OCI-LY7 (cell line): ENCODE results near the gene ARHGAP24. TPM values are rescaled to one million over a fixed set of nuclear protein-coding genes. Genes with fewer than 3 reads are reported as not detected.

Experiments used
- BruUV-seq: library from RNA; stranded (reverse); fragments of 400-500 nt; replicated peaks from 2 replicates; lab custom pipeline; 2021; lab: Mats Ljungman, UMichigan
- CTCF ChIA-PET: fragments of 300-600 bp; sonication (Branson Sonifier 250); formaldehyde crosslinking; loops from one replicate; lab custom pipeline; 2022; ENCODE audit warnings: antibody characterized with exemption; ENCODE audit not compliant: unreplicated experiment; lab: Charles Lee
- POLR2A ChIA-PET: fragments of 300-600 bp; sonication (Branson Sonifier 250); formaldehyde crosslinking; loops from one replicate; lab custom pipeline; 2022; ENCODE audit warnings: antibody characterized with exemption; lab: Charles Lee
- DNase-seq: peaks from one replicate; pipeline ENCODE4 v3.0.0-alpha.2; 2015; ENCODE audit warnings: low spot score
- H2AFZ ChIP-seq: fragments of 200-600 bp; sonication (generic), shearing (Covaris generic); 2 replicates; pipeline ENCODE4 v1.6.1; 2014; ENCODE audit warnings: mild to moderate bottlenecking, antibody characterized with exemption, low read length, moderate library complexity
- H3K27ac ChIP-seq: fragments of 200-600 bp; sonication (generic); 2 replicates; pipeline ENCODE4 v1.5.1; 2014; ENCODE audit warnings: mixed run types, low read depth, mild to moderate bottlenecking, moderate library complexity, low read length, inconsistent platforms; ENCODE audit not compliant: poor library complexity, severe bottlenecking
- H3K36me3 ChIP-seq: fragments of 200-600 bp; sonication (generic); 2 replicates; pipeline ENCODE4 v1.6.1; 2014; ENCODE audit warnings: mild to moderate bottlenecking, antibody characterized with exemption, low read length, moderate library complexity, mixed read lengths; ENCODE audit not compliant: insufficient read depth
- H3K4me1 ChIP-seq: fragments of 200-600 bp; sonication (generic); 2 replicates; pipeline ENCODE4 v1.5.1; 2014; ENCODE audit warnings: mild to moderate bottlenecking, low read length; ENCODE audit not compliant: insufficient read depth, poor library complexity, severe bottlenecking
- H3K4me2 ChIP-seq: fragments of 200-600 bp; sonication (generic); 2 replicates; pipeline ENCODE4 v1.6.1; 2014; ENCODE audit warnings: mild to moderate bottlenecking, low read length
- H3K4me3 ChIP-seq: fragments of 200-600 bp; sonication (generic); 2 replicates; pipeline ENCODE4 v1.5.1; 2014; ENCODE audit warnings: mild to moderate bottlenecking, low read depth, low read length; ENCODE audit not compliant: poor library complexity, severe bottlenecking
- H3K79me2 ChIP-seq: fragments of 200-600 bp; sonication (generic); 2 replicates; pipeline ENCODE4 v1.6.1; 2016; ENCODE audit warnings: low read depth, mild to moderate bottlenecking, low read length, moderate library complexity, mixed read lengths; ENCODE audit not compliant: insufficient read depth
- H3K9me2 ChIP-seq: fragments of 200-600 bp; sonication (generic); 2 replicates; pipeline ENCODE4 v1.6.1; 2016; ENCODE audit warnings: mild to moderate bottlenecking, low read length, mixed read lengths; ENCODE audit not compliant: insufficient read depth
- H3K9me3 ChIP-seq: fragments of 200-600 bp; sonication (generic); 2 replicates; pipeline ENCODE4 v1.6.1; 2014; ENCODE audit warnings: mild to moderate bottlenecking, mixed run types, low read length, mixed read lengths
- H4K20me1 ChIP-seq: fragments of 200-600 bp; sonication (generic); 2 replicates; pipeline ENCODE4 v1.6.1; 2014; ENCODE audit warnings: mild to moderate bottlenecking, antibody characterized with exemption, low read length, moderate library complexity, mixed read lengths; ENCODE audit not compliant: insufficient read depth
- CTCF ChIP-seq: fragments of 200-600 bp; sonication (generic); conservative IDR thresholded peaks from 2 replicates; pipeline ENCODE4 v1.5.1; 2014; ENCODE audit warnings: mild to moderate bottlenecking, antibody characterized with exemption, low read length, moderate library complexity, mixed read lengths
- EZH2phosphoT487 ChIP-seq: fragments of 200-600 bp; sonication (generic); IDR thresholded peaks from 2 replicates; pipeline ENCODE4 v1.6.1; 2018; ENCODE audit warnings: low read depth, borderline replicate concordance, mild to moderate bottlenecking, mixed run types, antibody characterized with exemption, low read length, moderate library complexity, mixed read lengths
- intact Hi-C: fragments of 100-400 bp; cut with micrococcal nuclease; formaldehyde crosslinking; loops from one replicate; pipeline ENCODE4 v1.10.0; 2022; ENCODE audit not compliant: unreplicated experiment
- total RNA-seq, 2 experiments: library from RNA; depleted of rRNA in 1 of 2; stranded (reverse); fragments of >200 nt in 1 of 2; shearing (Covaris generic) in 1 of 2; gene quantifications; 2 replicates each; pipeline ENCODE4 v1.2.3, GENCODE V29; 2014 to 2022

The ARHGAP24 gene
- total RNA-seq, 2 experiments from 2014 or later: 0.88 to 4.4 TPM

GRCh38 chr4:85681921-85682320 is 207.0 kb downstream of the ARHGAP24 start:
- no TSS peak for BruUV-seq
- no peak for TF ChIP-seq EZH2phosphoT487
- TF ChIP-seq CTCF: no peak
- Histone ChIP-seq H4K20me1 (no peaks in the 10 kb centered on the region), H2AFZ (peak overlapping the region; percentile 90; the same call in 1 of the 2 replicates), H3K36me3 (no peaks in the 10 kb centered on the region; the same call in 1 of the 2 replicates), H3K4me2 (no peak overlapping the region), H3K9me3 (peaks cover 20% of the 10 kb centered on the region; the same call in 1 of the 2 replicates), H3K79me2 (no peaks in the 10 kb centered on the region), H3K4me3 (no peak overlapping the region), H3K27ac (no peak overlapping the region), H3K4me1 (peaks cover 11% of the 10 kb centered on the region), H3K9me2 (no peaks in the 10 kb centered on the region)
- ChIA-PET POLR2A (interaction anchor here (0.6 to 5.0 kb wide), 8 partner anchors 10 to 1253 kb away, joined by 3 to 27 read pairs (median 4); no protein-coding TSS in a partner anchor), CTCF (no interaction called here)
- intact Hi-C loops: no loop called here
- DNase-seq: no peak

DNA sequence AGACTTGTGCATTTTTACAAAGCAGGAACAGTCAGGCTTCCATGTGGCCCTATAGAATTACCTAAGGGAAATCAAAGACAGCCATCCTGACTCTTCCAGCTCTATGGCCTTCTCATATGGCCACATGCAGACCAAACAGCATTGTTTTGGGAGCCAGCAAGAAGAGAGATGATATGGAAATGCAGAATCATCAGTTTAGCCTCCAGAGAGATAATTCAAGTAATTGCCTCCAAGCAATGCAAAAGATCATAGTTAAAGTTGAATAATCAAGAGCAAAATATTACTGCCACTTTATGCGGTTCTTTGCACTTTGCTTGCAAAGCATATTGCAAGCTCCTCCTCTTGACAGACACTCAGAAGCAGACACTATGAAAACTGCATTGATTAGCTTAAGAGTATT is 207.4 kb downstream of the ARHGAP24 start:
- no peak for TF ChIP-seq EZH2phosphoT487
- no peak for TF ChIP-seq CTCF
- ChIA-PET CTCF (no interaction called here), POLR2A (interaction anchor here (1.2 to 5.0 kb wide), 4 partner anchors 10 to 97 kb away, joined by 3 to 27 read pairs (median 7); no protein-coding TSS in a partner anchor)
- Histone ChIP-seq H3K9me2 (no peaks in the 10 kb centered on the region), H3K9me3 (peaks cover 20% of the 10 kb centered on the region; the same call in 1 of the 2 replicates), H3K4me2 (no peak overlapping the region), H3K79me2 (no peaks in the 10 kb centered on the region), H4K20me1 (no peaks in the 10 kb centered on the region), H3K4me1 (peaks cover 11% of the 10 kb centered on the region), H3K27ac (no peak overlapping the region), H2AFZ (no peak overlapping the region), H3K4me3 (no peak overlapping the region), H3K36me3 (no peaks in the 10 kb centered on the region; the same call in 1 of the 2 replicates)
- BruUV-seq: no TSS peak
- DNase-seq: no peak
- intact Hi-C loops: no loop called here

GRCh38 chr4:85684676-85685075 is 209.7 kb downstream of the ARHGAP24 start:
- Histone ChIP-seq H2AFZ (peak overlapping the region; percentile 22; the same call in 1 of the 2 replicates), H3K36me3 (no peaks in the 10 kb centered on the region; the same call in 1 of the 2 replicates), H3K4me1 (peaks cover 18% of the 10 kb centered on the region), H3K4me2 (no peak overlapping the region), H3K27ac (no peak overlapping the region), H3K79me2 (no peaks in the 10 kb centered on the region), H3K4me3 (no peak overlapping the region), H4K20me1 (no peaks in the 10 kb centered on the region), H3K9me2 (no peaks in the 10 kb centered on the region), H3K9me3 (peaks cover 15% of the 10 kb centered on the region; the same call in 1 of the 2 replicates)
- no peak for DNase-seq
- ChIA-PET POLR2A (interaction anchor here (0.8 to 3.4 kb wide), 9 partner anchors 11 to 47 kb away, joined by 3 to 20 read pairs (median 5); no protein-coding TSS in a partner anchor), CTCF (no interaction called here)
- no TSS peak for BruUV-seq
- intact Hi-C loops: no loop called here
- TF ChIP-seq EZH2phosphoT487 (no peak), CTCF (no peak)
